HG03571 (cell line): ENCODE data around the gene SBF2.
"Not testable (repeated sequence)": the region's sequence is repeated elsewhere in the genome, so short reads cannot be mapped to it uniquely, and the experiment has no call there.

Experiments used
- ATAC-seq: cut with Tn5 transposase; IDR thresholded peaks from one replicate; pipeline ENCODE4 v1.9.1; 2021; ENCODE audit not compliant: unreplicated experiment

Gene SBF2

DNA sequence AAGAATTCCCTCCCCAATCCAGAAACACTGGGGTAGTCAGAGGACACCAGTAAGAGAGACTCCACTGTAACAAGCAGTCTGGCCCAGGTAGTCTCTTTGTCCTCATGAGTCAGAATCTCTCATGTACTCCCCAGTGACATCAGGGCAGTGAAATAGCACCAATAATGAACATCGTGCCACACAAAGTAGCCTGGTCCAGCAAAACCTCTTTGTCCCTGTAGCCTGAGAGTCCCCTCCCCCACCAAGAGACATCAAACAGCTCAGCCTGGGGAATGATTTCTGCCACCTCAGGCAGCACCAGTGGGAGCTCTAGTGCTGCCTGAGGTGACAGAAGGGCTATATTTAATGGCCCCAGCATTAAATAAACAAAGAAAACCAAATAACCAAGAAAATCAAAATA, 88.1 kb downstream of the SBF2 start:
- no peak for ATAC-seq

- no peak for ATAC-seq
Observed at GRCh38 chr11:10204021-10204420, 90.0 kb downstream of the SBF2 start.

GRCh38 chr11:10201343-10201742, 92.7 kb downstream of the SBF2 start:
- ATAC-seq, result no peak

- ATAC-seq, result no peak
Observed at GRCh38 chr11:10197091-10197490, 96.9 kb downstream of the SBF2 start.

DNA sequence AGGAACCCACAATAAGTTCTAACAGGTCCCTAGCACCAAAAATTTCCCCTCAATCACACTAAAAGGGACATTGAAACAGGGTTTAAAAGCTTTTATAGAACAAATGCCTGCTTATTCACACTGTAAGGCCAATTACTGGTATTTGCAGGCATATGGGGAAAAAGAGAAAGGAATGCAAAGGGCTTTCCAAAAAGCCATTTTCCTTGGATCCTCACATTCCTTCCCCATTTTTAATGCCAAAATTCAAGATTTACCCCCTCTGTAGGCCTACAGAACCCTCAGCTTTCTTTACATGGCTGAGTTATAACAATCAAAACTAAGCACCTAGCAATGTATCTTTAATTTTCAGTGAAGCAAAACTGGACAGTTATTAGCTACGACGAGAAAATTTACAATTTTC, 102.0 kb downstream of the SBF2 start:
- no peak for ATAC-seq

DNA sequence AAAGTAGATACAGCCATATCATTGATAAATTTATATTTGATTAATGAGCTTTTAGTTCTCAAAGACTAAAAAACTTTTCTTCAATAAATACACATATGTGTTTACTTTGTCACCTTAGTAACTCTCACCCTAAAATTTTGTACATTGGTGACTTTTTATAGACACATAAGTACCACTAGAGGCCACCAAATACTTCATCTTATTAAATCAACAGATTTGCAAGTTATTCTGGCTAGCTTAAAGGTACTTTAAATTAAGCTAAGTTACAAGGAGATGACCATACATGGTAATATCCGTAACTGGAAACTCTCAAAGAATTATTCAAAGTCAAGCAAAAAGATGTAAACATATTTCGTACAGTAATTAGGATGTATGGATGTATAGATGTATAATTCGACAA, 112.2 kb downstream of the SBF2 start:
- no peak for ATAC-seq

DNA sequence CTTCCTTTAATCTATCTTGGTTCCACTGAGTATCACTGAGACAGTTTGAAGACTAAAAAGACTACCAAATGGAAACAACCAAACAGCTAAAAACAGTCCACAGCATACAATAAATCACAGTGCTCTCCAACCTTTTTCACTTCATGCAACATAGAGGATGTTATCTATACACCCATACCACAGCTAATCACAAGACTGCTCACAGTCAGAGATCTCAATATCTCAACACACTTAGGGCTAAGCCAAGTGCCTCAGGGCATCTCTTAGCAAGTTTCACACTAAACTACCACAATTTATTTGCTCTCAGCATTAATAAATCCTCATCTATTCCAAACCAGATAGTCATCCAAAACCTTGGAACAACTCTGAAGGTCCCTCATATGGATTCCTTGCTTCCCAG, 129.4 kb downstream of the SBF2 start:
- no peak for ATAC-seq

GRCh38 chr11:10162222-10162621, 131.8 kb downstream of the SBF2 start:
- no peak for ATAC-seq

GRCh38 chr11:10160350-10160749, 133.7 kb downstream of the SBF2 start:
- no peak for ATAC-seq

DNA sequence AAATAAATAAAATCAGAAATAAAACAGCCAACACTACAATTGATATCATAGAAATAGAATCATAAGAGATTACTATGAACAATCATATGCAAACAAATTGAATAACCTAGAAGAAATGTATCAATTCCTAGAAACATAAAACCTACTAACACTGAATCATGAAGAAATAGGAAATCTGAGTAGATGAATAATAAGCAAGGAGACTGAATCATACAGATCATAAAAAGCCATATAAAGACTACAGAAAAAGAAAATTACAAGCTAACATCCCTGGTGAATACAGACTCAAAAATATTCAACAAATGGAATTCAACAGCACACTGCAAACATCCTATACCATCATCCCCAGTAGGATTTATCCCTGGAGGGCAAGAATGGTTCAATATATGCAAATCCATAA, 135.6 kb downstream of the SBF2 start:
- no peak for ATAC-seq

- no peak for ATAC-seq
Observed at GRCh38 chr11:10155793-10156490, 138.1 kb downstream of the SBF2 start.

- ATAC-seq, result no peak
Observed at GRCh38 chr11:10150800-10151199, 143.2 kb downstream of the SBF2 start.

GRCh38 chr11:10149553-10149952, 144.5 kb downstream of the SBF2 start:
- no peak for ATAC-seq

DNA sequence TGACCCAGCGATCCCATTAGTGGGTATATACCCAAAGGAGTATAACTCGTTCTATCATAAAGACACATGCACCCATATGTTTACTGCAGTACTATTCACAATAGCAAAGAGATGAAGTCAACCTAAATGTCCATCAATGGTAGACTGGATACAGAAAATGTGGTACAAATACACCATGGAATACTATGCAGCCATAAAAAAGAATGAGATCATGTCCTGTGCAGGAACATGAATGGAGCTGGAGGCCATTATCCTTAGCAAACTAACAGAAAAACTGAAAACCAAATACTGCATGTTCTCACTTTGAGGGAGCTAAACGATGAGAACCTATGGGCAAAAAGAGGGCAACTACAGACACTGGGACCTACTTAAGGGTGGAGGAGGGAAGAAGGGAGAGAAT, 146.8 kb downstream of the SBF2 start:
- no peak for ATAC-seq

DNA sequence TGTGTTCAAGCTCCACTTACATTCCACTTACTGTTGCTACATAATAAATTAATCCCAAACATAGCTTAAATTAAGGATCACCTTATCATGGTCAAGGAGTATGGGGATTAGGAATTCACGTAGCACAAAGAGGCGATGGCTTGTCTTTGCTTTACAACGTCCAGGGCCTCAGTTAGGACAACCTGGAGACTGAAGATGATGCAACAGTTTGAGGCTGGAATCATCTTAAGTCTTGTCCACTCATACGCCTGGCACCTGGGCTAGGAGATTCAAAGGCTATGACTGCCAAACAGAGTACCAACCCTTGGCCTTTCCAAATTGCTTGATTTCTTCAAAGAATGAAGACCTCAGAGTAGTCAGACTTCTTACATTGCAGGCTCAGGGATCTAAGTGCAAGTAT, 149.1 kb downstream of the SBF2 start:
- no peak for ATAC-seq

- ATAC-seq, result no peak
Observed at GRCh38 chr11:10139656-10140055, 154.4 kb downstream of the SBF2 start.

DNA sequence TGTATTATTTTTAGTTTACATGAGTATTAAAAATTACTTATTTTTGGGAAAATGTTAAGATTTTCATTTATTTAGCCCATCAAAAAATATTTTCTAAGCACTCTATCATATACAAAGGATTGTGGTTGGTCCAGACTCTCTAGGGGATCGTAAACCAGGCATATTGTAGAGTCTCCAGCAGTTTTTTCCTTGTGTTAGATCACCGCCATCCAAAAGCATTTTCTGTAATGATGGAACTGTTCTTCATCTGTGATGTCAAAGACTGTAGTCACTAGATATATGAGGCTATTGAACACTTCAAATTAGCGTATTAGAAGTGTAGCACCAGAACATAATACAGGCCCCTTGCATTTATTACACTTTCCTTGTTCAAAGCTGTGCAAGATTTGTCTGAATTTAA, 154.9 kb downstream of the SBF2 start:
- ATAC-seq, result no peak

DNA sequence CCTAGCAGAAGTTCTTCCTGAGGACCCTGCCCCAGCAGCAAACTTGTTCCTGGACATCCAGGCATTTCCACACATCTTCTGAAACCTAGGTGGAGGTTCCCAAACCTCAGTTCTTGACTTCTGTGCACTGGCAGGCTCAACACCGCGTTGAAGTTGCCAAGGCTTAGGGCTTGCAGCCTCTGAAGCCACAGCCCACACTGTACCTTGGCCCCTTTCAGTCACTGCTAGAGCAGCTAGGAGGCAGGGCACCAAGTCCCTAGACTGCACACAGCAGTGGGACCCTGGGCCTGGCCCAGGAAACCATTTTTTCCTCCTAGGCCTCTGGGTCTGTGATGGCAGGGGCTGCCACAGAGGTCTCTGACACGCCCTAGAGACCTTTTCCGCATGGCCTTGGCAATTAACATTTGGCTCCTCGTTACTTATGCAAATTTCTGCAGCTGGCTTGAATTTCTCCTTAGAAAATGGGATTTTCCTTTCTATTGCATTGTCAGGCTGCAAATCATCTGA, 159.0 kb downstream of the SBF2 start:
- no peak for ATAC-seq

DNA sequence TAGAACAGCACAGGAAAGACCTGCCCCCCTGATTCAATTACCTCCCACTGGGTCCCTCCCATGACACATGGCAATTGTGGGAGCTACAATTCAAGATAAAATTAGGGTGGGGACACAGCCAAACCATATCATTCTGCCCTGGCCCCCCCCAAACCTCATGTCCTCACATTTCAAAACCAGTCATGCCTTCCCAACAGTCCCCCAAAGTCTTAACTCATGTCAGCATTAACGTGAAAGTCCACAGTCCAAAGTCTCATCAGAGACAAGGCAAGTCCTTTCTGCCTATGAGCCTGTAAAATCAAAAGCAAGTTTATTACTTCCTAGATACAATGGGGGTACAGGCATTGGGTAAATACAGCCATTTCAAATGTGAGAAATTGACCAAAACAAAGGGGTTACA, 159.8 kb downstream of the SBF2 start:
- ATAC-seq, result not testable (repeated sequence)

DNA sequence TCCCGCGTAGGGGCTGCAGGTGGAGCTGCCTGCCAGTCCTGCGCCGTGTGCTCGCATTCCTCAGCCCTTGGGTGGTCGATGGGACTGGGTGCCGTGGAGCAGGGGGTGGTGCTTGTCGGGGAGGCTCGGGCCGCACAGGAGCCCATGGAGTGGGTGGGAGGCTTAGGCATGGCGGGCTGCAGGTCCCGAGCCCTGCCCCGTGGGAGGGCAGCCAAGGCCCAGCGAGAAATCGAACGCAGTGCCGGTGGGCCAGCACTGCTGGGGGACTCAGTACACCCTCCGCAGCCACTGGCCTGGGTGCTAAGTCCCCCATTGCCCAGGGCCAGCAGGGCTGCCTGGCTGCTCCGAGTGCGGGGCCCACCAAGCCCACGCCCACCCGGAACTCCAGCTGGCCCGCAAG, 160.8 kb downstream of the SBF2 start:
- not testable (repeated sequence) for ATAC-seq

DNA sequence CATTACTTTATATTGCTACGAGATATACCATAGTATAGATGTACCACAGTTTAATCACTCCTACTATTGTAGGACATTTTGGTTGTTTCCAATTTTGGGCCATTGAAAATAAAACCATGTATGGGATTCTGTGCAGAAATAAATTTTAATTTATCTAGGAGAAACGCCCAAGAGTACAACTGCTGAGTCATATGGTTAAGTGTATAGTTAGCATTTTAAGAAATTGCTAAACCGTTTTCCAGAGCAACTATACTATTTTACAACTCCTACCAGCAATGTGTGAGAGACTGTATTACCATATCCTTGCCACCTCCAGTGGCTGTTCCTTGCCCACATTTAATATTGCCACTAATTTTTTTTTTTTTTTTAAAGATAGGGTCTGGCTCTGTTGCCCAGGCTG, 163.1 kb downstream of the SBF2 start:
- ATAC-seq, result no peak

DNA sequence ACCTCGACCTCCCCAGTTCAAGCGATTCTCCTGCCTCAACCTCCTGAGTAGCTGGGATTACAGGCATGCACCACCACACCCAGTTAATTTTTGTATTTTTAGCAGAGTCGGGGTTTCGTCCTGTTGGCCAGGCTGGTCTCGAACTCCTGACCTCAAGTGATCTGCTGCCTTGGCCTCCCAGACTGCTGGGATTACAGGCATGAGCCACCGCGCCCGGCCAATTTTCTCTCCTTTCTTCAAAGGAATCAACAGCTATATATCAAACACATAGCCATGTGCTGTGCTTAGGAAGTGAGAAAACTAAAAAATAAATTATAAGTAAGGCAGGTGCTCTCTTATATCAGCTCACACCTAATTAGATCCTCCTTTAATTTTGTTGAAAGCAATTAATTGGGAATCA, 164.8 kb downstream of the SBF2 start:
- ATAC-seq, result not testable (repeated sequence)

DNA sequence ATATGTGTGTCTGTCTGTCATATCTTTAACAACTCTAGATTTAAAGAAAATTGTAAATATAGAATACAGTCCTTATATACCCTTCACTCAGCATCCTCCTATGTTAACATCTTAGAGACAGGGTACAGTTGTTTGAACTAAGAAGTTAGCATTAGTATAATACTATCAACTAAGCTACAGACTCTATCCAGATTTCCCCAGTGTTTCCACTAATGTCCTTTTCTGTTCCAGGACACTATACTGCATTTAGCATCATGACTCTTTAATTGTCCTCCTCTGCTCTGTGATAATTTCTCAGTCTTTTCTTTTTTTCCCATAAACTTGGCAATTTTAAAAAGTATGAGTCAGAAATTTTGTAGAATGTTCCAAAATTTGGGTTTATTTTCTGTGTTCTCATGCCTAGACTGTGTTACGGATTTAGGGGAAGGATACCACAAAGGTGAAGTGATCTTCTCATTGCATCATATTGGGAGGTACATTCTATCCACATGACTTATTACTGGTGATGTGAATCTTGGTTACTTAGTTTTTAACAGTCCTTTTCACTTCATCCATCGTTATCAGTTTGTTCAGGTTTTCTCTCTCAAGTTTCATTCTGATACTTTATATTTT, 168.4 kb downstream of the SBF2 start:
- no peak for ATAC-seq
